HG03025 (cell line): ENCODE measurements around the gene RNF144B.
"Not testable (repeated sequence)": the region's sequence is repeated elsewhere in the genome, so short reads cannot be mapped to it uniquely, and the experiment has no call there.

Source experiments
- ATAC-seq: cut with Tn5 transposase; IDR thresholded peaks from one replicate; pipeline ENCODE4 v1.9.1; 2021; ENCODE audit warnings: mild to moderate bottlenecking, moderate library complexity; ENCODE audit not compliant: unreplicated experiment, low FRiP score

Gene RNF144B

GRCh38 chr6:18368277-18369105, 18.7 kb upstream of the RNF144B start:
- no peak for ATAC-seq

- ATAC-seq: no peak
Observed at GRCh38 chr6:18371010-18371409, 16.1 kb upstream of the RNF144B start.

DNA sequence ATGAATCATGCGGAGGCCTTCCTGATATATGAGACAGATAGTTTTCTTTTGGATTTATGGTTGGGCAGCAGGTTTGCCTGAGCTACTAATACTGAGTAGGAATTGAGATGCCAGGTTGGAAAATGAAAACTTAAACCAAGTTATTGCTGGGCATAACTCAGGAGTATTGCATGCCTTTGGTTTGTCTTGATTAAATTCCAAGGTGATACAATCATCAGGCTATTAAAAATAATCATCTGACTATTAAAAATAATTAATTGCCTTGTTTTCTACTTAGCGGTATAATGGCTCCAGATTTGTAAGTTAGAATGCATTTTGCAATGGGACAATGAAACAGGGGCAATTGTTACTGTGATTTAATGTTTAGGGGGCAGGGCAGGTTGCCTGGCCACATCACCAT, 15.5 kb upstream of the RNF144B start:
- no peak for ATAC-seq

DNA sequence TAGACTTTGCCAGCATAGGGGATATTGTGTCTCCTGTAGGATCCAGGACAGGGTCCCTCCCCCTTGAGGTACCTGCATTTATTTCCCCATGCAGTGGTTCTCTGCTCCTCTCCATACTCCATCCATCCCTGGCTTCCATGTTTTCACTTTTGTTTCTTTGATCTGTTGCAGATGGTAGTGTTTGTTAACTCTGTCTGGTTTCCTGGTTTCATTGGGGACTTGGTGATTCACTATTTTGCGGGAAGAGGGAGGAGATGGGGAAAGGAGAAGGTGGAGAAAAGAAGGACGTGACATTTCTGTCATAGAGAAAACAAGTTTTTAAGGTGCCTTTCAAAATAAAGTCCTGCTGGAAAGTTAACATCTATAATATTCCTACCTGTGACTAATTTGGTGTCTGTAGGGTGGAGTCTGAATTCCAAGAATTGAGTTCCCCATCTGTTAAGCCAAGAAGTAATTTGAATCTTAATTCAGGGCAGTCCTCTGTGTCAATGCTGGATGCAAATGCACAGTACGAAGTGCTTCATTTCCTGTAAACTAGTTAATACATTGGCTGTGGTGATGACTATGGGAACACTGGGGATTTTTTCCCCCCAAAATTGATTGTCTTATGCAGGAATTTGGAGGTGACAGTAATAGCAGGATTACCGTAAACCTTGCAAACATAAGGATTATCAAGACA, 6.9 kb upstream of the RNF144B start:
- ATAC-seq: no peak

GRCh38 chr6:18380851-18381250, 6.3 kb upstream of the RNF144B start:
- ATAC-seq: no peak

- ATAC-seq: no peak
Observed at GRCh38 chr6:18383441-18383840, 3.7 kb upstream of the RNF144B start.

DNA sequence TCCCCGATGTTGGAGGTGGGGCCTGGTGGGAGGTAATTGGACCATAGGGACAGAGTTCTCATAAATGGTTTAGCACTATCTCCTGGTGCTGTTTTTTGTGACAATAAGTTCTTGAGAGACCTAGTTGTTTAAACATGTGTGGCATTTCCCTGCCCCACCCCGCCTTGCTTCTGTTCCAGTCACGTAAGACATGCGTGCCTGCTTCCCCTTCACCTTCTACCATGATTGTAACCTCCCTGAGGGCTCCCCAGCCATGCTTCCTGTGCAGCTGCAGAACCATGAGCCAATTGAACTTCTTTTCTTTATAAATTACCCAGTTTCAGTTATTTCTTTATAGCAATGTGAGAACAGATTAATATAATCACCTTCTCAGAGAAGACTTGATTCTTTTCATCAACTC, 2.5 kb upstream of the RNF144B start:
- ATAC-seq: no peak

- no peak for ATAC-seq
Observed at GRCh38 chr6:18386298-18386976, 713 bp upstream of the RNF144B start.

DNA sequence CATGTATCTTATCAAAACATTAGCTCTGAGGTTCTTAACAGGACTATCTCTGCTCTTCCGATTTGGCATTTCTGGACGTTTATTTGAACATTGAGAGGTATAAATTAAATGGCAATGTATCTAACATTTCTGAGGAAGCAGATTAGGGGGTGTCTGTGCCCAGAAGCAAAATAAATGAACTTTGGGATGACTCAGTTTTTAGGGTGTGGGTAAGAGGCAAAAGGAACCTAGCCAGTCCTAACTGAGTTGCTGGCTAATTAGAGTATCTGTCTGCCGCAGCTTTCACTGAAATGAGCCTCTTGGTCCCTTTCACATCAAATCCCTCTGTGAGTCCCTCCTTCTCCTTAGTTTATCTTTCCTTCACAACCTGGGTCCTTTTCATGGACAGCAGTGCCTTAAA, 1.1 kb downstream of the RNF144B start:
- no peak for ATAC-seq

- ATAC-seq: no peak
Observed at GRCh38 chr6:18388942-18389341, 1.8 kb downstream of the RNF144B start.

DNA sequence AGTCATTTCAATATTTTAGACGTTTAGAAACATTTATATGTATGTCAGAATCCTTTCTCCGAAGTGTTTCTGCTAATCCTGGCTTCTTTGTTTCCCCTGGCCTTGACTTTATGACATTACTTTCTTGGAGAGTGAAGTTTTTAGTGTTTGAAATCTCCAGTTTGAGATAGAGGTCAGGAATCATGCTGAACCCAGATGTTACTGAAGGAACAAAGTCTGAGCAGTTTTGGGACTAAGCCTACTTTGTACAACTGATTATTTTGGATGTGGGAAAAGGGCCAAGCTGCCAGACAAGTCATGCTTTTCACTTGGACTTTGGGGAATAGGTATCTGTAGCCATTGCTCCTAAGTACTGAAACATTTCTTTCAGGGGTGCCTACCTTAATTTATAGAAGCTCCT, 2.3 kb downstream of the RNF144B start:
- no peak for ATAC-seq

GRCh38 chr6:18390476-18390875, 3.3 kb downstream of the RNF144B start:
- ATAC-seq: no peak

GRCh38 chr6:18391023-18391422, 3.9 kb downstream of the RNF144B start:
- no peak for ATAC-seq

- no peak for ATAC-seq
Observed at GRCh38 chr6:18392346-18392877, 5.3 kb downstream of the RNF144B start.

DNA sequence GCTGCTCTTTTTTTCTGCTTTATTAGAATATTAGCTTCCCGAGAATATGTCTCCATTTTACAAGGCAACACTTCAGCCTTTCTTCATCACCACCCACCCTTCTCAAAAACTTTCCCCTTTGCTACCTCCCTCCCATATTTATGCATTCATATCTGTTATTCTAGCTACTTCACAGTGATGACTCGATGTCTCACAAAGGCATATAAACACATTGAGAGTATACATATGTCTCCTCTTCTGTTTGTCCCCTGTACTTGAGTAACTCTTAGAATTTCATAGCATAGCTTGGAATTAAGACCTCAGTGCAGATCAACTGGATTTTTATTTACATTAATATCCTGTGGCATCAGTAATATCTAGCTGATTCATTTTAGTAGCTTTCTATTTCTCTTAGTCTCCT, 6.5 kb downstream of the RNF144B start:
- ATAC-seq: no peak

DNA sequence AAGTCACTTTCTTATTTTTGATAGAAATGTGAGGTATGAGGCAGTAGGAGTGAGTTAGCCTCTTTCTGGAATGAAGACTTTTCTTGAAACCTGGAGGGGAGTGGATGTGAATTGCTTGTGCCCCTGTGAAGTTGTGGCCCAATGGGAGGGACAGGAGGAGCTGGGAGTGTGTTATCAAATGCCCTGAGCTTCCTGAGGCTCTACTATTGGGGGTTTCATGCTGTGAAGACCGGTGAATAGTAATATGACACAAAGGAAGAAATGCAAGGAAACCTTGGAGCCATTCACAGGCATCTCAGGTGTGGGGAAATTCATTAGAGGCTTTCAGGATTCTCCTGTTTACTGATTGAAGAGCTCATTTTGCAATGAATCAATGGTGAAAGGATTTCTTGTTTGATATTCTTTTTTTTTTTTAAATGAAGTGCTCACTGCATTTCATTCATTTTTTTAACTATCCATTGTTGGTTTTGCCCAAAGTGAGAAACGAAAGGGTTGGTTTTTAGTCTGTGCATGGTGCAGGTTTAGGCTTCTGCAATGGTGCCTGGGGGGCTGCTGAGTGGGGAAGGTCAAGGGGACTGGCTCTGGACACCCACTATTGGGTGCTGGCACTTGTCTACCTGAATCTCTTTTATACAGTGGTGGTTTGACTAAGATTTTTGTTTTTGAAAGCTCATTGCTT, 8.2 kb downstream of the RNF144B start:
- no peak for ATAC-seq

DNA sequence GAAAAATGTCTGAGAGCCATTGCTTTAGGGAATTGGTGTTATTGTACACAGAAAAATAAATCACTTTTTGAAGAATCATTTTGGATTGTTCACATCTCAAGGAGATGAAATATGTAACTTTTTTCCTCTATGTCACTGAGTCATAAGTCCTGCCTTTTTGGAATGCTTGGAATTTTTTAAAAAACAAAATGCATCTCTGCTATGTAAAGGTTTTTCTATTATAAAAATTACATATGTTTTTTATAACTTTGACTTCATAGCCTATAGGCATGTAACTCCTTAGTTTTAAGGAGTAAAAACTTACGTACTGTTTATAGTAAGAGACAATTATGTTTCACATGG, 8.7 kb downstream of the RNF144B start:
- ATAC-seq: no peak

GRCh38 chr6:18397701-18398100, 10.6 kb downstream of the RNF144B start:
- no peak for ATAC-seq

GRCh38 chr6:18398225-18398624, 11.1 kb downstream of the RNF144B start:
- not testable (repeated sequence) for ATAC-seq

DNA sequence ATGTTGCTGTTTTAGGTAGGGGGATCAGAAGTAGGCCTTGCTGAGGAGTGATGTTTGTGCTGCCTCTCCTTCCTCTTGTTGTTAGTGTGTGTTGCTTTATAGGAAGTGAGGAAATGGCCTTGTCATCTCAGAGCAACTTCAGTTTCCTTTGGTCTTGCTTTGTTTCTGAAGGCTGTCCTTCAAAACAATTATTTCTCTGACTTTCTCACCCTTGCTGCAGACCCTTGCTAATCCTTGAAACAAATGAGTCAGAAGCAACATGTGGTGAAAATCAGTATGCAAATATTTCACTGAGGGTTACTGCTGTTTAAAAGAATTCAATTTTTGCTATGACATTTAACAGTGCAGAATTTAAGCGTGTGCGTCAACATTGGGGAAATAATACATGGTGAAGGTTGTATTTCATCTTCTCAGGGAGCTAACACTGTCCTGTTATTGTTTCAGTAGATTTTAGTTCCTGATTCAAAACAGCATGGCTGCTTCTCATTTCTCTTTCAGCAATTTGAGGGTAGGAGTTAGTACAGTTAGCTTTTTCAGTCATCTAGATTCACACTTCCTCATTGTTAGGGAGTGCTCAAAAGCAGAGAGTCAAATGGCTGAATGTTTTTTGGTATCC, 13.8 kb downstream of the RNF144B start:
- peak; percentile 93 for ATAC-seq
